ENCODE results near the gene TMED9. TPM values are rescaled to one million over a fixed set of nuclear protein-coding genes. Genes with fewer than 3 reads are reported as not detected.
"Not testable (repeated sequence)": the region's sequence is repeated elsewhere in the genome, so short reads cannot be mapped to it uniquely, and the experiment has no call there.

Gene TMED9
- total and polyA plus RNA-seq, 5 donors: 64.4 to 102 (median 79.7) TPM

DNA sequence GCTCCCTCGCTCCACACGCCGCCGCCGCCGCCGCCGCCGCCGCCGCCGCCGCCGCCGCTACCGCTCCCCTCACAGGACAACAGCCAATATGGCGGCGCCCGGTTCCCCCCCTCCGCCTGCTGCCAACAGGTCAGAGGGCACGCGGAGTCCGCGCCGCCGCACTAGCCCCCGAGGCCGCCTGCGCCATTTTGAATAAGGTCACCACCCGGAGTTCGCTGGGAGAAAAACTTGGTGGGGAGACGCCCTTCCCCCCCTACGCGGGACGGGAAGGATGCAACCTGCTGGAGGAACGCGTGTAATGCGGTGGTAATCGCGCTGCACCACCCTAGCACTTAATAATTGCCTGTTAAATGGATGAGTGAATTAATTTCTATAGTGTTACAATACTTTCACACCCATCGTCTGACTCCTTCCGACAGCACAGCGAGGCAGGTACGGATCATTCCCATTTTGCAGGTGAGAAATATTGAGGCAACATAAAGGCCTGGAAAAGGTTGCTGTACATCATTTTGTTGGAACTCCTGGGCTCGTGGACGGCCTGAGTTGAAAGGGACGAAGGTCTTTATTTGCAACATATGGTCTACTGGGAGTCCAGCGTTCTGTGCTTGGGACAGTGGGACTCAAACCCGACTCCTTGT lies 37.4 kb upstream of the TMED9 start, which contains the start of gene FAM193B:
FAM193B (minus strand) TSS at position 90 of the 638 bp plus-strand sequence. CDS start 105 bp downstream, outside the sequence.
- ATAC-seq: peak; percentile 95 to 97
- Histone ChIP-seq H3K27ac (ENCODE audit: low read length) (peak within 1 kb of the TSS; percentile 39), H3K27me3 (ENCODE audit: control insufficient read depth, insufficient read depth) (no peaks in the 10 kb centered on the region), H3K4me3 (ENCODE audit: low read length) (peak within 1 kb of the TSS; percentile 93), H3K9me3 (ENCODE audit: control insufficient read depth, low read length) (no peaks in the 10 kb centered on the region), H3K4me1 (ENCODE audit: control insufficient read depth, insufficient read depth, low read length) (peaks cover 3% of the 10 kb centered on the region)
- 9% methylated on average over 48 of the region's 49 CpGs for WGBS
- DNase-seq: peak; percentile 94 to 97 (median 97)
- intact Hi-C loops (cut with DNase I): no loop called here

DNA sequence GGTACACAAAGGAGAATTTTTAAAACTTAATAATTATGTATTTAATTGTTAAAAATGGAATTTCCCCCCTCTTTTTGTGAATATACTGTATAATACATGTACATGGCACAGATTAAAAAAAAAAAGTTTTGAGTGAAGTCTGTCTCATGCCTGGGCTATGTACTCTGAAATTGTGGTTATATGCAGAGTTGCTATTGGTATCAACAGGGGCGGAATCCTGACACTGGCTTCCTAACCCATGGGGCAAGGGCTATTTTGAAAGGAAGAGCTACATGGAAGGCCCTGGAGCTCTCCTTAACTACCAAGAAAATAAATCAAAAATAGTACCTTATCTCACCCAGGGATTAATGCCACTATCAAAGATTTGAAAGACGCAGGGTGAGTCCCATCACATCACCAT lies 36.8 kb upstream of the TMED9 start:
- WGBS: 76% methylated on average over 2 of the region's 2 CpGs
- DNase-seq (no peak), ATAC-seq (no peak)
- peaks cover 3% of the 10 kb centered on the region for H3K4me1 ChIP-seq (ENCODE audit: control insufficient read depth, insufficient read depth, low read length)
- intact Hi-C loops (cut with DNase I): no loop called here
- H3K4me3 ChIP-seq (ENCODE audit: low read length): no peak overlapping the region
- H3K9me3 ChIP-seq (ENCODE audit: control insufficient read depth, low read length): no peaks in the 10 kb centered on the region
- no peaks in the 10 kb centered on the region for H3K27me3 ChIP-seq (ENCODE audit: control insufficient read depth, insufficient read depth)
- H3K27ac ChIP-seq (ENCODE audit: low read length): no peak overlapping the region

GRCh38 chr5:177555665-177556064 lies 36.3 kb upstream of the TMED9 start:
- no peaks in the 10 kb centered on the region for H3K9me3 ChIP-seq (ENCODE audit: control insufficient read depth, low read length)
- H3K27ac ChIP-seq (ENCODE audit: low read length): no peak overlapping the region
- intact Hi-C loops (cut with DNase I): no loop called here
- H3K4me1 ChIP-seq (ENCODE audit: control insufficient read depth, insufficient read depth, low read length): peaks cover 3% of the 10 kb centered on the region
- no peak overlapping the region for H3K4me3 ChIP-seq (ENCODE audit: low read length)
- ATAC-seq (no peak), DNase-seq (no peak)
- WGBS: 92% methylated on average over 5 of the region's 5 CpGs
- H3K27me3 ChIP-seq (ENCODE audit: control insufficient read depth, insufficient read depth): no peaks in the 10 kb centered on the region

DNA sequence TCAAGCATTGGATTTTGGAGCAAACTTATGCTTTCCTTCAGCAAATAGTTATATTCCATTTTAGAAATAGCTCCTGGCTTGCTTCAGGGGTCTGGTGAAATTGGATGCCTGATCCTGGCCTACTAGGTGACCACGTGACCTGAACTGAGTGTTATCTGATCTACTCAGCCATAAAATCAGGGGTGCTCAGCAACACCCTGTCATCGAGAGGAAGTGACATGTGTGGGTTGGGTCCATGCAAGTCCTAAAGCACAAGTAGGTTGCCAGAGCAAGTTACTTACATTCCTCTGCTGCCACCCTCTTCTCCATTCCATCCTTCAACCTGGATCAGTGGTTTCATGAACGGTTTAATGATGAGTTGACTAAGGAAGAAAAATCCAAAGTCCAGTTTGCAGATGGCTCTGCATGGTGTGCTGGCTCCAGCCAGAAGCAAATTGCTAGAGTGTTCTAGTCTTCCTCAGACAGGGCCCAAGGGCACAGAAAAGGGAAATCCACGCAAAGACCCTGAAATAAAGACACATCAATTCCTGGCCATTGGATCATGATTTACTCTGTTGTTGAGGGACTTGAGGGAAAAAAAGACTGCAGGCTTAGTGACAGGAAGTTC lies 34.9 kb upstream of the TMED9 start:
- H3K4me1 ChIP-seq (ENCODE audit: control insufficient read depth, insufficient read depth, low read length): peaks cover 3% of the 10 kb centered on the region
- no peak for DNase-seq
- H3K9me3 ChIP-seq (ENCODE audit: control insufficient read depth, low read length): no peaks in the 10 kb centered on the region
- no peak overlapping the region for H3K4me3 ChIP-seq (ENCODE audit: low read length)
- 57% methylated on average over 4 of the region's 4 CpGs for WGBS
- H3K27ac ChIP-seq (ENCODE audit: low read length): no peak overlapping the region
- H3K27me3 ChIP-seq (ENCODE audit: control insufficient read depth, insufficient read depth): no peaks in the 10 kb centered on the region
- intact Hi-C loops (cut with DNase I): no loop called here
- no peak for ATAC-seq

GRCh38 chr5:177557796-177558195 lies 34.2 kb upstream of the TMED9 start:
- DNase-seq: no peak
- H3K4me1 ChIP-seq (ENCODE audit: control insufficient read depth, insufficient read depth, low read length): peaks cover 4% of the 10 kb centered on the region
- WGBS: 82% methylated on average over 5 of the region's 5 CpGs
- intact Hi-C loops (cut with DNase I): no loop called here
- H3K4me3 ChIP-seq (ENCODE audit: low read length): no peak overlapping the region
- H3K9me3 ChIP-seq (ENCODE audit: control insufficient read depth, low read length): no peaks in the 10 kb centered on the region
- ATAC-seq: no peak
- no peak overlapping the region for H3K27ac ChIP-seq (ENCODE audit: low read length)
- H3K27me3 ChIP-seq (ENCODE audit: control insufficient read depth, insufficient read depth): no peaks in the 10 kb centered on the region

- H3K4me1 ChIP-seq (ENCODE audit: control insufficient read depth, insufficient read depth, low read length); H3K27ac ChIP-seq (ENCODE audit: low read length); DNase-seq; H3K9me3 ChIP-seq (ENCODE audit: control insufficient read depth, low read length); H3K4me3 ChIP-seq (ENCODE audit: low read length); H3K27me3 ChIP-seq (ENCODE audit: control insufficient read depth, insufficient read depth); intact Hi-C loops (cut with DNase I); ATAC-seq: not testable (repeated sequence)
- WGBS: 43% methylated on average over 8 of the region's 8 CpGs
Measured at GRCh38 chr5:177559446-177559941, 32.5 kb upstream of the TMED9 start.

DNA sequence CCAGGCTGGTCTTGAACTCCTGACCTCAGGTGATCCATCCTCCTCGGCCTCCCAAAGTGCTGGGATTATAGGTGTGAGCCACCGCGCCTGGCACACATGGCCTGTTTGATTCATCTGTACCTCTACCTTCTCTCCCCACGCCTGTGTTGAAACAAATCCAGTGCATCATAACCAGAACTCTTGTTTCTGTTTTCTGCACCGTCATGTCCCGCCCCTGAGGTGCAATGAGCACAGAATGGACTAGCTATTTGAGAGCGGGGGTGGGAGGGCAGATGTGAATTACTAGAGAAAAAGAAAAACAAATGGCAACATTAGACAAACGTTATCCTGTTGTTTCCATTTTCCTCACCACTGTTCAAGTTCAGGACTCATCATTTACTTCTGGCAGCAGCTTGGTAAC lies 27.0 kb upstream of the TMED9 start:
- no peak for DNase-seq
- 75% methylated on average over 8 of the region's 8 CpGs for WGBS
- Histone ChIP-seq H3K27me3 (ENCODE audit: control insufficient read depth, insufficient read depth) (no peaks in the 10 kb centered on the region), H3K27ac (ENCODE audit: low read length) (no peak overlapping the region), H3K9me3 (ENCODE audit: control insufficient read depth, low read length) (no peaks in the 10 kb centered on the region), H3K4me1 (ENCODE audit: control insufficient read depth, insufficient read depth, low read length) (peaks cover 2% of the 10 kb centered on the region), H3K4me3 (ENCODE audit: low read length) (no peak overlapping the region)
- no peak for ATAC-seq
- intact Hi-C loops (cut with DNase I): no loop called here

DNA sequence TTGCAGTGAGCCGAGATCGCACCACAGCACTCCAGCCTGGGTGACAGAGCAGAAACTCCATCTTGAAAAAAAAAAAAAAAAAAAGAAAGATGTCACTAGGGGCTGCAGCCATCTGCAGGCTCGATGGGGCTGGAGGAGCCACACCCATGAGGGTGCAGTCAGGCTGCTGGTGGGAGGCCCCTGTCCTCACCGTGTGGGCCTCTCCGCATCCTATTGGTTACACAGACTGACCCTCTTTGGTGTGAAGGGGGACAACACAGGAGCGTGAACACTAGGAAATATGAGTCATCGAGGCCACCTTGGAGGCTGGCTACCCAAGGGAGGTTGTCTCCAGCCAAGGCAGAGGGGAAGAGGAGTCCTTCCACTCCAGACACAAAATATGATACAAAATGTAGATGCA lies 23.7 kb upstream of the TMED9 start:
- DNase-seq (no peak), ATAC-seq (no peak)
- intact Hi-C loops (cut with DNase I): no loop called here
- Histone ChIP-seq H3K27ac (ENCODE audit: low read length) (no peak overlapping the region), H3K9me3 (ENCODE audit: control insufficient read depth, low read length) (no peaks in the 10 kb centered on the region), H3K4me3 (ENCODE audit: low read length) (no peak overlapping the region), H3K27me3 (ENCODE audit: control insufficient read depth, insufficient read depth) (no peaks in the 10 kb centered on the region), H3K4me1 (ENCODE audit: control insufficient read depth, insufficient read depth, low read length) (no peaks in the 10 kb centered on the region)
- 72% methylated on average over 7 of the region's 7 CpGs for WGBS

GRCh38 chr5:177569894-177570293 lies 22.1 kb upstream of the TMED9 start:
- ATAC-seq (no peak), DNase-seq (no peak)
- Histone ChIP-seq H3K27ac (ENCODE audit: low read length) (no peak overlapping the region), H3K27me3 (ENCODE audit: control insufficient read depth, insufficient read depth) (no peaks in the 10 kb centered on the region), H3K9me3 (ENCODE audit: control insufficient read depth, low read length) (no peaks in the 10 kb centered on the region), H3K4me1 (ENCODE audit: control insufficient read depth, insufficient read depth, low read length) (no peaks in the 10 kb centered on the region), H3K4me3 (ENCODE audit: low read length) (no peak overlapping the region)
- 71% methylated on average over 2 of the region's 2 CpGs for WGBS
- intact Hi-C loops (cut with DNase I): no loop called here

DNA sequence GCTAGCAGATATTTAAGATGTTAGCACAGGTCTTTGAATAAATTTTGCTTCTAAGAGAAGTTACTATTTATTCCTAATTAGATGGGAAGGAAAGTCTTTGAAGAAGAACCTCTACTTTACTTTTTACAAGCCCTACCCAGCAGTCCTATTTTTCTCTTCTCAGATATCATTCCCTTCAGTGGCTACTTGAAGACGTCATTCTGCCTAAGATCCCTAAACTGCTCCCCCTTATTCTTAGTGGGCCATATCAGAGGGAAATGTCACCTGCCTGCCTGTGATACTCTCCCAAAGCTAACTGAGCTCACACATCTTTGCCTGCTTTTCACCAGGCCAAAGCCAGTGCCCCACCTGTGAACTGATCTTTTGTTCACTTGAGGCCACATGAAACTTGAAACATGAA lies 16.5 kb upstream of the TMED9 start:
- Histone ChIP-seq H3K4me1 (ENCODE audit: control insufficient read depth, insufficient read depth, low read length) (no peaks in the 10 kb centered on the region), H3K9me3 (ENCODE audit: control insufficient read depth, low read length) (no peaks in the 10 kb centered on the region), H3K27ac (ENCODE audit: low read length) (no peak overlapping the region), H3K27me3 (ENCODE audit: control insufficient read depth, insufficient read depth) (peaks cover 3% of the 10 kb centered on the region), H3K4me3 (ENCODE audit: low read length) (no peak overlapping the region)
- WGBS: 38% methylated on average over 1 of the region's 1 CpG
- ATAC-seq (no peak), DNase-seq (no peak)
- intact Hi-C loops (cut with DNase I): no loop called here

GRCh38 chr5:177576169-177576568 lies 15.8 kb upstream of the TMED9 start:
- Histone ChIP-seq H3K27ac (ENCODE audit: low read length) (no peak overlapping the region), H3K9me3 (ENCODE audit: control insufficient read depth, low read length) (no peaks in the 10 kb centered on the region), H3K27me3 (ENCODE audit: control insufficient read depth, insufficient read depth) (peaks cover 3% of the 10 kb centered on the region), H3K4me1 (ENCODE audit: control insufficient read depth, insufficient read depth, low read length) (no peaks in the 10 kb centered on the region), H3K4me3 (ENCODE audit: low read length) (no peak overlapping the region)
- WGBS: 87% methylated on average over 10 of the region's 10 CpGs
- intact Hi-C loops (cut with DNase I): no loop called here
- ATAC-seq (no peak), DNase-seq (no peak)
